ENCODE results near the gene TRIM39.

- TF ChIP-seq CTCF (IDR thresholded peaks at IDR 0.05; ENCODE audit: low read depth, low read length, poor library complexity, severe bottlenecking), result no peak
- no peak for TF ChIP-seq EZH2phosphoT487 (IDR thresholded peaks at IDR 0.05; ENCODE audit: borderline replicate concordance, low read length)
These were observed 32.5 kb downstream of the TRIM39 start for GRCh38 chr6:30359276-30359675.
